ENCODE measurements around the gene ACOT7. TPM values are rescaled to one million over a fixed set of nuclear protein-coding genes. Genes with fewer than 3 reads are reported as not detected.
"Not testable (repeated sequence)": the region's sequence is repeated elsewhere in the genome, so short reads cannot be mapped to it uniquely, and the experiment has no call there.

Gene ACOT7
- total and polyA plus RNA-seq, 5 experiments from 2014 or later, result 4.3 to 9.4 (median 5.6) TPM

DNA sequence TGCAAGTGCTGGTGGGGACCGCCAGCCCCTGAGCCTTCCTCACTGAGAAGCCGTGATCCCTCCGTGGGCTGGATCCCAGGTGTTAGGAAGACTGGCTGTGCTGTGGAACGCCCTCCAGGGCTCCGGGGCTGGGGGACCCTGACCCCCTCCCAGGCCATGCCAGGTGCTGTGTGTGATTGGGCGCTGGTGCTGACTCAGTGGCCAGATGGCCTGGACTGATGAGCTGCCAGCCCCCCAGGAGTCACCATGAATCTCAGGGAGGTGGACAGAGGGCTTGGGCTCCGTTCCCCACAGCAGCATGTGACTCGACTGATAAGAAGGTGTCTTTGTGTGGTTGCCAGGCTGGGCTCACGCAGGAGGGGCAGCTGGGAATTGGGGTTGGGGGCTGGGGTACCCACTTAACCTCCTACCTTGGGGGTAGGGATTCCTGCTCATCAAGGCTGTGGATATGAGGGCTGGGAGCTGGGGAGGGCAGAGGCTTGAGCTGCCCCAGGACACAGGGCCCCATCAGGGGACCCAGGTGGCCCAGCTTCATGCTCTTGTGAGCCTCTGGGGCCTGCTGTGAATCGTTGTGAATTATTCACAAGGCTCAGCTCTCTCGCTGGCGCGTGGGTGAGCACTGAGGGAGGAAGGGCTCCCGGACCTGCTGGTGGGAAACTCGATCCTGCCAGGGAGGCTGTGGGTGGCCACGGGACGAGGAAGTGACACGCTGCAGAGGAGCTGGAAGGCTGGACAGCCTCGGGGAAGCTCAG is 36.3 kb upstream of the ACOT7 start:
- peaks cover 2 to 27% (median 15%) of the 10 kb centered on the region in 5 donors for H3K27me3 Mint-ChIP-seq
- DNase-seq, H3K36me3 Mint-ChIP-seq, ATAC-seq, H3K9me3 Mint-ChIP-seq, H3K27ac Mint-ChIP-seq, POLR2A ChIA-PET, H3K4me1 Mint-ChIP-seq, H3K4me3 Mint-ChIP-seq: not testable (repeated sequence)

GRCh38 chr1:6428453-6428852 is 34.9 kb upstream of the ACOT7 start:
- POLR2A ChIA-PET, H3K9me3 Mint-ChIP-seq, H3K27ac Mint-ChIP-seq, H3K4me3 Mint-ChIP-seq, H3K36me3 Mint-ChIP-seq, ATAC-seq, DNase-seq: not testable (repeated sequence)
- peaks cover 0 to 36% (median 16%) of the 10 kb centered on the region in 5 donors for H3K27me3 Mint-ChIP-seq
- peaks cover 8 to 12% (median 9%) of the 10 kb centered on the region in 4 donors for H3K4me1 Mint-ChIP-seq

DNA sequence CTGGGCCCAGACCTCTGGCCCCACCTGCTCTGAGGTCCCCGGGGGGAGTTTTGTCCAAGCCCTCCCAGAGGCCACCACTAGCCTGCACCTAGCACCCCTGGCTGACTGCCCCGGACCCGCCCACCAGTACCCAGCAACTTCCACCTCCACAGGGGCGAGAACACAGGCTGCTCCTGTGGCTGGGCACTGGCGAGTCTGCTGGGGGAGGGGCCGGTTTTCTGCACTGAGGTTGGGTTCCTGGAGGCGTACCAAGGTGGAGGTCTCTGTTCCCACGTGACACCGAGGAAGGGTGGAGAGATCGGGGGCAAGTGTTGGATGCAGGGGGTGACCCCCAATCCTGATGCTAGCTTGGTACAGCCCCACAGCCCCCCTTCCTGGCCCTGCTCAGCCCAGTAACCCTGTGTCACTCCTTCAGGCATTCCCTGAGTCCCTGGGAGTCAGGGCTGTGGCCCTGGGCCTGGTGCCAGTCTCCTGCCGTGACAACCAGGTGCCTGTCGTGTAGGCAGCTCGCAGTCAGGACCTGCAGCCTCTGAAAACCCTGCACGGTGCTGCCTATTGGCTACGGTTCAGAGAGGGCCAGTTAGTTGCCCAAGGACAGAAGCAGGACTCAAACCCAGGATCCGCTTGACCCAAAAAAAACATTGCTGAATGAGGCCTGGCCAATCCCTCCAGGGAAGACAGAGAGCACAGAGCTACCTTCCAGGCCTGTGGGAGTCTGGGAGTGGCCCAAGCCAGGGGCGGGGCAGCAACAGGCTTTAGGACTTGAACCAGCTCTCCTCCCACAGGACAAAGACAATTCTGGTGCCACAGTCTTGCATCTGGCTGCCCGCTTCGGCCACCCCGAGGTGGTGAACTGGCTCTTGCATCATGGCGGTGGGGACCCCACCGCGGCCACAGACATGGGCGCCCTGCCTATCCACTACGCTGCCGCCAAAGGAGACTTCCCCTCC is 34.1 kb upstream of the ACOT7 start:
- no peak for ATAC-seq
- Mint-ChIP-seq H3K36me3 (no peaks in the 10 kb centered on the region), H3K27me3 (peaks cover under 1 to 42% (median 18%) of the 10 kb centered on the region in 5 donors), H3K4me3 (no peak overlapping the region), H3K9me3 (no peaks in the 10 kb centered on the region), H3K27ac (peak overlapping the region in 1 of 10 donors; percentile 76), H3K4me1 (peaks cover 9 to 14% (median 10%) of the 10 kb centered on the region in 4 donors)
- POLR2A ChIA-PET, result no interaction called here
- DNase-seq, result no peak

- Mint-ChIP-seq H3K9me3 (no peaks in the 10 kb centered on the region), H3K4me3 (peak overlapping the region in 1 of 10 donors; percentile 47), H3K27ac (no peak overlapping the region), H3K36me3 (no peaks in the 10 kb centered on the region), H3K4me1 (peaks cover 9 to 14% (median 10%) of the 10 kb centered on the region in 4 donors), H3K27me3 (peaks cover 2 to 48% (median 19%) of the 10 kb centered on the region in 5 donors)
- DNase-seq (no peak), ATAC-seq (no peak)
- POLR2A ChIA-PET, result interaction anchor here (1.3 kb wide), 1 partner anchor 14 kb away, joined by 3 read pairs; no protein-coding TSS in a partner anchor
Measured at GRCh38 chr1:6426972-6427350, 33.4 kb upstream of the ACOT7 start.

GRCh38 chr1:6426277-6426971 is 32.9 kb upstream of the ACOT7 start:
- H3K36me3 Mint-ChIP-seq, result no peaks in the 10 kb centered on the region
- H3K4me3 Mint-ChIP-seq, result peak overlapping the region in 2 of 10 donors; percentile 14 to 47
- H3K27ac Mint-ChIP-seq, result no peak overlapping the region
- no peaks in the 10 kb centered on the region for H3K9me3 Mint-ChIP-seq
- POLR2A ChIA-PET, result interaction anchor here (1.3 kb wide), 1 partner anchor 14 kb away, joined by 3 read pairs; no protein-coding TSS in a partner anchor
- H3K27me3 Mint-ChIP-seq, result peaks cover 4 to 54% (median 24%) of the 10 kb centered on the region in 5 donors
- peaks cover 9 to 14% (median 10%) of the 10 kb centered on the region in 4 donors for H3K4me1 Mint-ChIP-seq
- no peak for ATAC-seq
- no peak for DNase-seq

DNA sequence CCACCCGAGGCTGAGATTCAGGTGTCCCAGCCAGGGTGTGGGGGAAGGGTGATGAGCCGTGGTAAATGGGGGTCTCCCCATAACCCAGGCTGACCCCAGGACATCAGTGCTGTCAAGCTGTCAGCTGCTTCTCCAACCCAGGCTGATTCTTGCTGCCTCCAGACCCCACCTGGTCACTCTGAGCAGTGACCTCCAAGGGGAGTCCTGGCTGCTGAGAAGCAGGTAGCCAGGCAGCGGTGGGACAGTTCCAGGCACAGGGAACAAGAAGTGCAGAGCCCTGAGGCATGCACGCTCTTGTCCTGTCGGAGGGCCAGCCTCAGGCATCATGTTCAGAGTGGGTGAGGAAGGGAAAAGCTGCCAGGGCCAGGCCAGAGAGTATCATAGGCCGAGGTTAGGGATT is 32.1 kb upstream of the ACOT7 start:
- H3K36me3 Mint-ChIP-seq, result no peaks in the 10 kb centered on the region
- no peak for ATAC-seq
- peak overlapping the region in 1 of 10 donors; percentile 62 for H3K27ac Mint-ChIP-seq
- POLR2A ChIA-PET, result interaction anchor here (1.3 kb wide), 1 partner anchor 15 kb away, joined by 3 read pairs; no protein-coding TSS in a partner anchor
- peaks cover 7 to 61% (median 26%) of the 10 kb centered on the region in 5 donors for H3K27me3 Mint-ChIP-seq
- peak overlapping the region in 4 of 10 donors; percentile 19 to 50 (median 44) for H3K4me3 Mint-ChIP-seq
- H3K9me3 Mint-ChIP-seq, result no peaks in the 10 kb centered on the region
- no peak for DNase-seq
- peaks cover 9 to 18% (median 14%) of the 10 kb centered on the region in 4 donors for H3K4me1 Mint-ChIP-seq

DNA sequence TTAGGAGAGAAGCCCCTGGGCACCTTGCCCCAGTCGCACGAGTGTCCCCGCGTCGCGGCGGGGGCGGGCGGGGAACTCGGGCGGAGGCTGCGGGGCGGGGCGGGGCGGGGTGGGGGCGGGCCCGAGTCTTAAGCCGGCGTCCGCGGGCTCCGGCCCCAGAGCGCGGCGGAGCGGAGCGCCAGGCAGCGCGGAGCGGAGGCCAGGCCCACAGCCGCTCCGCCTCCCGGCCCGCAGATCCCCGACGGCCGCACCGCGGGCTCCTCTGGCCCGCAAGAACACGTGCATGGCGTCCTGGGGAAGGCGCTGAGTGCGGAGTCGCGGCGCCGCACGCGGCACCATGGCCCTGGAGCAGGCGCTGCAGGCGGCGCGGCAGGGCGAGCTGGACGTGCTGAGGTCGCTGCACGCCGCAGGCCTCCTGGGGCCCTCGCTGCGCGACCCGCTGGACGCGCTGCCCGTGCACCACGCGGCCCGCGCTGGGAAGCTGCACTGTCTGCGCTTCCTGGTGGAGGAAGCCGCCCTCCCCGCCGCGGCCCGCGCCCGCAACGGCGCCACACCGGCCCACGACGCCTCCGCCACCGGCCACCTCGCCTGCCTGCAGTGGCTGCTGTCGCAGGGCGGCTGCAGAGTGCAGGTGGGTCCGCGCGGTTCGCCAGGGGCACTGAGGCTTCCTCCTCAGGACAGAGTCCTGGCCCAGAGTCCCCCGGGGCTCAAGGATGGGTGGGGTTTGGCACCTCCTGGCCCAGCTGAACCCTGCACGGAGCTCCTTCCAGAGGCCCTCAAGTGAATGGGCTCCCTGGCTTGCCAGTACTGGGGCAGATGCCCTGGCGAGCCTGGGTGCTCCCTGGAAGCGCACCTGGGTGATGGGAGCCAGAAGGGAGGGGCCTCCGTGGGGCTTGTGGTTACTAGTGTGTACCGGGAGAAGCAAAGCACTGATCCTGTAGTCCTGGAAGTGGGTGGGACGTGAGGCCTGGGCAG is 31.3 kb upstream of the ACOT7 start, which contains the start of gene ESPN:
ESPN (plus strand) TSS at position 158 of the 975 bp plus-strand sequence; CDS start at position 338, 180 bp downstream.
- peaks cover 7 to 68% (median 22%) of the 10 kb centered on the region in 5 donors for H3K27me3 Mint-ChIP-seq
- peaks cover 9 to 20% (median 18%) of the 10 kb centered on the region in 4 donors for H3K4me1 Mint-ChIP-seq
- H3K4me3 Mint-ChIP-seq, result peak within 1 kb of the TSS; percentile 52 to 81 (median 70)
- no peaks in the 10 kb centered on the region for H3K36me3 Mint-ChIP-seq
- H3K9me3 Mint-ChIP-seq, result no peaks in the 10 kb centered on the region
- POLR2A ChIA-PET, result interaction anchor here (0.8 kb wide), 2 partner anchors 41 to 68 kb away, joined by 3 read pairs; partner anchors contain the start of gene TNFRSF25
- peak; percentile 21 to 37 for ATAC-seq
- peak within 1 kb of the TSS in 2 of 10 donors; percentile 38 to 70 for H3K27ac Mint-ChIP-seq
- peak in 1 of 10 donors; percentile 15 for DNase-seq

- H3K27me3 Mint-ChIP-seq, result peaks cover 7 to 70% (median 22%) of the 10 kb centered on the region in 5 donors
- ATAC-seq, result peak; percentile 18 to 24
- H3K4me1 Mint-ChIP-seq, result peaks cover 9 to 22% (median 18%) of the 10 kb centered on the region in 4 donors
- no peak for DNase-seq
- H3K9me3 Mint-ChIP-seq, result no peaks in the 10 kb centered on the region
- peak overlapping the region; percentile 52 to 81 (median 70) for H3K4me3 Mint-ChIP-seq
- H3K27ac Mint-ChIP-seq, result peak overlapping the region in 2 of 10 donors; percentile 38 to 70
- POLR2A ChIA-PET, result interaction anchor here (1.4 kb wide), 1 partner anchor 35 kb away, joined by 3 read pairs; no protein-coding TSS in a partner anchor
- H3K36me3 Mint-ChIP-seq, result no peaks in the 10 kb centered on the region
Measured at GRCh38 chr1:6424000-6424565, 30.5 kb upstream of the ACOT7 start.

GRCh38 chr1:6423321-6423999 is 29.9 kb upstream of the ACOT7 start:
- peak overlapping the region; percentile 52 to 81 (median 70) for H3K4me3 Mint-ChIP-seq
- H3K36me3 Mint-ChIP-seq, result no peaks in the 10 kb centered on the region
- H3K27ac Mint-ChIP-seq, result no peak overlapping the region
- H3K27me3 Mint-ChIP-seq, result peaks cover 7 to 73% (median 22%) of the 10 kb centered on the region in 5 donors
- peak; percentile 45 to 80 (median 63) for DNase-seq
- peaks cover 9 to 22% (median 19%) of the 10 kb centered on the region in 4 donors for H3K4me1 Mint-ChIP-seq
- no peaks in the 10 kb centered on the region for H3K9me3 Mint-ChIP-seq
- peak; percentile 76 to 83 for ATAC-seq
- POLR2A ChIA-PET, result interaction anchor here (0.5 to 1.4 kb wide), 2 partner anchors 34 to 36 kb away, joined by 3 read pairs; no protein-coding TSS in a partner anchor

GRCh38 chr1:6421266-6421665 is 27.7 kb upstream of the ACOT7 start:
- Mint-ChIP-seq H3K27me3 (peaks cover 18 to 75% (median 36%) of the 10 kb centered on the region in 5 donors), H3K4me1 (peaks cover 7 to 22% (median 20%) of the 10 kb centered on the region in 4 donors), H3K27ac (no peak overlapping the region), H3K36me3 (no peaks in the 10 kb centered on the region), H3K4me3 (peak overlapping the region in 5 of 10 donors; percentile 18 to 61 (median 33)), H3K9me3 (no peaks in the 10 kb centered on the region)
- no peak for ATAC-seq
- POLR2A ChIA-PET, result no interaction called here
- DNase-seq, result no peak

Data from naive thymus-derived CD8-positive, alpha-beta T cell (primary cell).